ENCODE data around the gene SMARCA5. TPM values are rescaled to one million over a fixed set of nuclear protein-coding genes. Genes with fewer than 3 reads are reported as not detected.

SMARCA5 gene
- total RNA-seq, 2 donors from 2014 or later = 34.5 to 41.2 TPM

- Histone ChIP-seq H3K4me3 (no peak overlapping the region), H3K27me3 (no peaks in the 10 kb centered on the region), H3K27ac (no peak overlapping the region), H3K4me1 (no peaks in the 10 kb centered on the region), H3K9ac (ENCODE audit: low read depth in 2 of 2, low read length in 2 of 2) (no peak overlapping the region), H3K9me3 (no peaks in the 10 kb centered on the region), H3K36me3 (no peaks in the 10 kb centered on the region)
- intact Hi-C loops (cut with DNase I) = no loop called here
- no peak for TF ChIP-seq CTCF (IDR thresholded peaks at IDR 0.05)
- DNase-seq = no peak
These were observed 7.5 kb upstream of the SMARCA5 start for GRCh38 chr4:143506031-143506430.

- no peak overlapping the region for H3K9ac ChIP-seq (ENCODE audit: low read depth in 2 of 2, low read length in 2 of 2)
- no peak for DNase-seq
- H3K4me3 ChIP-seq = no peak overlapping the region
- H3K36me3 ChIP-seq = no peaks in the 10 kb centered on the region
- no peaks in the 10 kb centered on the region for H3K4me1 ChIP-seq
- intact Hi-C loops (cut with DNase I) = no loop called here
- no peaks in the 10 kb centered on the region for H3K9me3 ChIP-seq
- no peak overlapping the region for H3K27ac ChIP-seq
- no peak for TF ChIP-seq CTCF (IDR thresholded peaks at IDR 0.05)
- H3K27me3 ChIP-seq = no peaks in the 10 kb centered on the region
These were observed 1.6 kb upstream of the SMARCA5 start for GRCh38 chr4:143511906-143512305.

GRCh38 chr4:143512978-143513313, 556 bp upstream of the SMARCA5 start:
- Histone ChIP-seq H3K27me3 (no peaks in the 10 kb centered on the region), H3K4me3 (peak overlapping the region; percentile 79)

GRCh38 chr4:143514169-143514495, 630 bp downstream of the SMARCA5 start:
- TF ChIP-seq CTCF (IDR thresholded peaks at IDR 0.05) = no peak
- DNase-seq = no peak
- H3K36me3 ChIP-seq = no peaks in the 10 kb centered on the region
- H3K4me1 ChIP-seq = no peaks in the 10 kb centered on the region
- no peaks in the 10 kb centered on the region for H3K9me3 ChIP-seq
- intact Hi-C loops (cut with DNase I) = no loop called here
- peak overlapping the region; percentile 98 for H3K27ac ChIP-seq
- H3K4me3 ChIP-seq = peak overlapping the region; percentile 79
- H3K27me3 ChIP-seq = no peaks in the 10 kb centered on the region
- peak overlapping the region; percentile 97 to 99 for H3K9ac ChIP-seq (ENCODE audit: low read depth in 2 of 2, low read length in 2 of 2)

More at GRCh38 chr4:143512978-143513313, 556 bp upstream of the SMARCA5 start:
- Histone ChIP-seq H3K4me1 (no peaks in the 10 kb centered on the region), H3K36me3 (no peaks in the 10 kb centered on the region), H3K27ac (peak overlapping the region; percentile 98), H3K9me3 (no peaks in the 10 kb centered on the region), H3K9ac (ENCODE audit: low read depth in 2 of 2, low read length in 2 of 2) (peak overlapping the region; percentile 74 to 99)
- TF ChIP-seq CTCF (IDR thresholded peaks at IDR 0.05) = no peak
- intact Hi-C loops (cut with DNase I) = no loop called here
- DNase-seq = no peak

- H3K4me1 ChIP-seq = no peaks in the 10 kb centered on the region
These were observed 995 bp downstream of the SMARCA5 start for GRCh38 chr4:143514497-143514896.

More at GRCh38 chr4:143514497-143514896, 995 bp downstream of the SMARCA5 start:
- Histone ChIP-seq H3K27ac (peak overlapping the region; percentile 98), H3K9me3 (no peaks in the 10 kb centered on the region), H3K4me3 (peak overlapping the region; percentile 79), H3K9ac (ENCODE audit: low read depth in 2 of 2, low read length in 2 of 2) (peak overlapping the region; percentile 97 to 99), H3K36me3 (no peaks in the 10 kb centered on the region), H3K27me3 (no peaks in the 10 kb centered on the region)
- intact Hi-C loops (cut with DNase I) = no loop called here
- no peak for TF ChIP-seq CTCF (IDR thresholded peaks at IDR 0.05)
- DNase-seq = peak; percentile 59

Data from colonic mucosa (tissue), 4 donors.